Endometrium (tissue), 2 donors: Measurements from ENCODE around the gene SYNDIG1.

Experiments used
- FAIRE-seq: peaks from 2 replicates; lab custom pipeline; 2012; peaks lifted over from hg19 to GRCh38; lab: Jason Lieb, UNC
- donor health status: control.
- donor health status: control.

SYNDIG1 gene

GRCh38 chr20:24448170-24448569 is 21.3 kb upstream of the SYNDIG1 start:
- no peak for FAIRE-seq

- no peak for FAIRE-seq
Observed at GRCh38 chr20:24449026-24449720, 20.3 kb upstream of the SYNDIG1 start.

- no peak for FAIRE-seq
Observed at GRCh38 chr20:24450177-24450576, 19.3 kb upstream of the SYNDIG1 start.

- FAIRE-seq: no peak
Observed at GRCh38 chr20:24450624-24451376, 18.6 kb upstream of the SYNDIG1 start.

- FAIRE-seq: no peak
Observed at GRCh38 chr20:24451428-24451827, 18.0 kb upstream of the SYNDIG1 start.

GRCh38 chr20:24452016-24452415 is 17.4 kb upstream of the SYNDIG1 start:
- no peak for FAIRE-seq

GRCh38 chr20:24452498-24453127 is 16.8 kb upstream of the SYNDIG1 start:
- no peak for FAIRE-seq

GRCh38 chr20:24453869-24454268 is 15.6 kb upstream of the SYNDIG1 start:
- FAIRE-seq: no peak

GRCh38 chr20:24455081-24455480 is 14.3 kb upstream of the SYNDIG1 start:
- FAIRE-seq: no peak

- no peak for FAIRE-seq
Observed at GRCh38 chr20:24456398-24456781, 13.0 kb upstream of the SYNDIG1 start.

- FAIRE-seq: no peak
Observed at GRCh38 chr20:24458436-24458835, 11.0 kb upstream of the SYNDIG1 start.

GRCh38 chr20:24459733-24460132 is 9.7 kb upstream of the SYNDIG1 start:
- no peak for FAIRE-seq

GRCh38 chr20:24460712-24461111 is 8.7 kb upstream of the SYNDIG1 start:
- no peak for FAIRE-seq

- no peak for FAIRE-seq
Observed at GRCh38 chr20:24461848-24462247, 7.6 kb upstream of the SYNDIG1 start.

GRCh38 chr20:24462460-24463010 is 6.9 kb upstream of the SYNDIG1 start:
- FAIRE-seq: no peak

GRCh38 chr20:24465159-24465558 is 4.3 kb upstream of the SYNDIG1 start:
- FAIRE-seq: no peak

- no peak for FAIRE-seq
Observed at GRCh38 chr20:24465730-24466129, 3.7 kb upstream of the SYNDIG1 start.

GRCh38 chr20:24468401-24469115 is 871 bp upstream of the SYNDIG1 start:
- no peak for FAIRE-seq

- no peak for FAIRE-seq
Observed at GRCh38 chr20:24469894-24470745, 691 bp downstream of the SYNDIG1 start.

GRCh38 chr20:24470746-24471582 is 1.5 kb downstream of the SYNDIG1 start:
- FAIRE-seq: no peak
